KMS-11 (cell line): ENCODE results near the gene UCHL1.
"Not testable (repeated sequence)": the region's sequence is repeated elsewhere in the genome, so short reads cannot be mapped to it uniquely, and the experiment has no call there.

Experiments used
- H2AFZ ChIP-seq: fragments of 200-600 bp; sonication (generic); 2 replicates; pipeline ENCODE4 v1.6.1; 2016; ENCODE audit warnings: antibody characterized with exemption, mixed run types, low read depth
- H3K27ac ChIP-seq: fragments of 200-600 bp; sonication (generic); 2 replicates; pipeline ENCODE4 v1.6.1; 2016; ENCODE audit warnings: mild to moderate bottlenecking, mixed run types
- H3K27me3 ChIP-seq: fragments of 200-600 bp; sonication (generic); 2 replicates; pipeline ENCODE4 v1.6.1; 2017; ENCODE audit warnings: mild to moderate bottlenecking, low read depth, mixed run types, moderate library complexity; ENCODE audit not compliant: insufficient read depth
- H3K36me3 ChIP-seq: fragments of 200-600 bp; sonication (generic); 2 replicates; pipeline ENCODE4 v1.6.1; 2017; ENCODE audit warnings: mild to moderate bottlenecking, mixed run types; ENCODE audit not compliant: insufficient read depth
- H3K4me1 ChIP-seq: fragments of 200-600 bp; sonication (generic); 2 replicates; pipeline ENCODE4 v1.6.1; 2016; ENCODE audit warnings: mild to moderate bottlenecking, low read depth, mixed run types; ENCODE audit not compliant: poor library complexity, severe bottlenecking
- H3K4me2 ChIP-seq: fragments of 200-600 bp; sonication (generic); 2 replicates; pipeline ENCODE4 v1.7.0; 2016; ENCODE audit warnings: mild to moderate bottlenecking, mixed run types
- H3K4me3 ChIP-seq: fragments of 200-600 bp; sonication (generic); IDR thresholded peaks from 2 replicates; pipeline ENCODE4 v1.6.1; 2017; ENCODE audit warnings: low read depth, low read length, mixed read lengths; ENCODE audit not compliant: insufficient read depth
- H3K79me2 ChIP-seq: fragments of 200-600 bp; sonication (generic); 2 replicates; pipeline ENCODE4 v1.6.1; 2016; ENCODE audit warnings: low read depth, mixed run types; ENCODE audit not compliant: insufficient read depth
- H3K9ac ChIP-seq: fragments of 200-600 bp; sonication (generic); 2 replicates; pipeline ENCODE4 v1.6.1; 2016; ENCODE audit warnings: mild to moderate bottlenecking, mixed run types
- H4K20me1 ChIP-seq: fragments of 200-600 bp; sonication (generic); 2 replicates; pipeline ENCODE4 v1.6.1; 2016; ENCODE audit warnings: mild to moderate bottlenecking, mixed run types; ENCODE audit not compliant: insufficient read depth
- CTCF ChIP-seq: fragments of 200-600 bp; sonication (generic); conservative IDR thresholded peaks from 2 replicates; pipeline ENCODE4 v1.6.1; 2017; ENCODE audit warnings: low read depth, mild to moderate bottlenecking, antibody characterized with exemption, low read length, moderate library complexity, mixed read lengths

UCHL1 gene

DNA sequence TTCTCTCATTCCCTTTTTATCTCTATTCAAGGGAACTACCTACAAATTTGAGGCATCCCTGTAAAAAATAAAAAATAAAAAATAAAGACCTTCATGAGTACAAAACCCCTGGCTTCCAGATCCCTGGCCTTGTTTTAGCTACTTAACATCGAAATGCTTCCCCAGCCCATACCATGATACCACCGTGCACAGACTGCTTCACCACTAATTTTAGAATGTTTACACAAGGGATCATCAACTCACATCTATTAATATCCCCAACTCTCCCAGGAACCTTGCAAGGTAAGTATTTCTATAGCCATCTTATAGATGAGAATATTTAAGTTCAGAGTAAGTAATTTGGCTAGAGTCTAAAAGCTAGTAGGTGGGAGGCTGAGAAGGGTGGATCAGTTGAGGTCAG, 51.7 kb downstream of the UCHL1 start:
- H3K79me2 ChIP-seq: no peaks in the 10 kb centered on the region
- no peak overlapping the region for H2AFZ ChIP-seq
- no peaks in the 10 kb centered on the region for H3K36me3 ChIP-seq
- H3K27ac ChIP-seq: no peak overlapping the region
- no peak overlapping the region for H3K9ac ChIP-seq
- no peaks in the 10 kb centered on the region for H4K20me1 ChIP-seq
- H3K4me1 ChIP-seq: no peaks in the 10 kb centered on the region
- no peak overlapping the region for H3K4me2 ChIP-seq
- H3K27me3 ChIP-seq: no peaks in the 10 kb centered on the region
- no peak overlapping the region for H3K4me3 ChIP-seq
- no peak for TF ChIP-seq CTCF

DNA sequence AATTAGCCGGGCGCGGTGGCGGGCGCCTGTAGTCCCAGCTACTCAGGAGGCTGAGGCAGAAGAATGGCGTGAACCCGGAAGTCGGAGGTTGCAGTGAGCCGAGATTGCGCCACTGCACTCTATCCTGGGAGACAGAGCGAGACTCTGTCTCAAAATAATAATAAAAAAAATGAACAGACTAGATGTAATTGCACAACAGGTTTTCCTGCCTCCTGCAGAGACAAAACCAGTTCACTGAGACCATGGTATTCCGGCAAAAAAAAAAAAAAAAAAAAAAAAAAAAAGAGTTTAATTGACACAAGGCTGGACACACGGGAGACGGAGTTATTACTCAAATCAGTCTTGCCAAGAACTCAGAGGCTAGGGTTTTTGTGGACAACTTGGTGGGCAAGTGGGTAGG, 58.7 kb downstream of the UCHL1 start:
- not testable (repeated sequence) for H3K27ac ChIP-seq, H3K79me2 ChIP-seq, H3K4me1 ChIP-seq, H3K36me3 ChIP-seq, H2AFZ ChIP-seq, H3K9ac ChIP-seq, H3K27me3 ChIP-seq, H3K4me2 ChIP-seq, H3K4me3 ChIP-seq, H4K20me1 ChIP-seq

DNA sequence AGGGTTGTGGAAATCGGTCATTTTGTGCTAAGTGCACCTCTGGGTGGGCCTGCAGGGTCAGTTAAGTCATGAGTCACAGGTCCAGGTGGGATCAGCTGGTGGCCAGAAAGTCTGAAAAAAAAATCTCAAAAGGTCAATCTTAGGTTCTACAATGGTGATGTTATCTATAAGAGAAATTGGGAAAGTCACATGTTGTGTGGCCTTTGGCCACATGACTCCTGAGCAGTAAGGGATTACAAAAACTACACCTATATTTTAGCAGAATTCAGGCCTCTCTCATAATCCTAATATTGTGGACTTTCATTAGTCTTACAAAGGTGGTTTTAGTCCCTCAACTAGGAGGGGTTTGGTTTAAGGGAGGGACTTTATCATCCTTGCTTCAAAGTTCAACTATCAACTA, 59.1 kb downstream of the UCHL1 start:
- no peak for TF ChIP-seq CTCF
- H3K27ac ChIP-seq: no peak overlapping the region

More for the DNA sequence above, 59.1 kb downstream of the UCHL1 start:
- H3K9ac ChIP-seq: no peak overlapping the region
- H3K4me1 ChIP-seq: no peaks in the 10 kb centered on the region
- H2AFZ ChIP-seq: no peak overlapping the region
- H3K36me3 ChIP-seq: no peaks in the 10 kb centered on the region
- H4K20me1 ChIP-seq: no peaks in the 10 kb centered on the region
- no peaks in the 10 kb centered on the region for H3K27me3 ChIP-seq
- no peak overlapping the region for H3K4me3 ChIP-seq
- H3K4me2 ChIP-seq: no peak overlapping the region
- no peaks in the 10 kb centered on the region for H3K79me2 ChIP-seq
